CMK (cell line): ENCODE results near the gene DCTN5.
"Not testable (repeated sequence)": the region's sequence is repeated elsewhere in the genome, so short reads cannot be mapped to it uniquely, and the experiment has no call there.

ENCODE experiments used
- DNase-seq: peaks from one replicate; pipeline ENCODE4 v3.0.0-alpha.2; 2010; ENCODE audit warnings: low read depth

Gene DCTN5

GRCh38 chr16:23694265-23694643 lies 53.0 kb downstream of the DCTN5 start:
- no peak for DNase-seq

GRCh38 chr16:23694644-23695373 lies 53.5 kb downstream of the DCTN5 start:
- DNase-seq, result no peak

GRCh38 chr16:23695756-23696155 lies 54.5 kb downstream of the DCTN5 start:
- DNase-seq, result no peak

GRCh38 chr16:23699100-23699499 lies 57.8 kb downstream of the DCTN5 start:
- no peak for DNase-seq

- no peak for DNase-seq
Measured at GRCh38 chr16:23700093-23700492, 58.8 kb downstream of the DCTN5 start.

GRCh38 chr16:23700509-23700908 lies 59.2 kb downstream of the DCTN5 start:
- no peak for DNase-seq

GRCh38 chr16:23701045-23701444 lies 59.8 kb downstream of the DCTN5 start:
- no peak for DNase-seq

GRCh38 chr16:23702951-23703350 lies 61.7 kb downstream of the DCTN5 start:
- DNase-seq, result no peak

GRCh38 chr16:23704772-23705516 lies 63.7 kb downstream of the DCTN5 start:
- no peak for DNase-seq

- DNase-seq, result no peak
Measured at GRCh38 chr16:23705517-23705902, 64.2 kb downstream of the DCTN5 start.

GRCh38 chr16:23706439-23706838 lies 65.2 kb downstream of the DCTN5 start:
- DNase-seq, result no peak

- DNase-seq, result no peak
Measured at GRCh38 chr16:23709536-23709935, 68.3 kb downstream of the DCTN5 start.

GRCh38 chr16:23710008-23710407 lies 68.7 kb downstream of the DCTN5 start:
- no peak for DNase-seq

- DNase-seq, result no peak
Measured at GRCh38 chr16:23710504-23710903, 69.2 kb downstream of the DCTN5 start.

GRCh38 chr16:23711785-23712184 lies 70.5 kb downstream of the DCTN5 start:
- no peak for DNase-seq

GRCh38 chr16:23712976-23713375 lies 71.7 kb downstream of the DCTN5 start, which contains the start of gene ERN2:
ERN2 (minus strand) TSS chr16:23713222; CDS start chr16:23713187, 35 bp downstream.
- no peak for DNase-seq

- no peak for DNase-seq
Measured at GRCh38 chr16:23716484-23716883, 75.2 kb downstream of the DCTN5 start.

- not testable (repeated sequence) for DNase-seq
Measured at GRCh38 chr16:23722613-23723240, 81.5 kb downstream of the DCTN5 start.

GRCh38 chr16:23724096-23724784 lies 83.0 kb downstream of the DCTN5 start:
- DNase-seq, result no peak

GRCh38 chr16:23724785-23725131 lies 83.5 kb downstream of the DCTN5 start:
- DNase-seq, result no peak

- no peak for DNase-seq
Measured at GRCh38 chr16:23726710-23727109, 85.4 kb downstream of the DCTN5 start.
